GM10266 (cell line): ENCODE results near the gene ASTN2.

ENCODE experiments used
- DNase-seq: peaks from one replicate; pipeline ENCODE4 v3.0.0; 2012; ENCODE audit errors: extremely low spot score
- TF ChIP-seq, protein P1 (sequence below): IDR thresholded peaks from 2 replicates; pipeline ENCODE4 v1.5.1; 2012; ENCODE audit warnings: mild to moderate bottlenecking, low read depth; ENCODE audit not compliant: control insufficient read depth, insufficient read depth; ENCODE audit errors: missing control alignments

The ASTN2 gene

DNA sequence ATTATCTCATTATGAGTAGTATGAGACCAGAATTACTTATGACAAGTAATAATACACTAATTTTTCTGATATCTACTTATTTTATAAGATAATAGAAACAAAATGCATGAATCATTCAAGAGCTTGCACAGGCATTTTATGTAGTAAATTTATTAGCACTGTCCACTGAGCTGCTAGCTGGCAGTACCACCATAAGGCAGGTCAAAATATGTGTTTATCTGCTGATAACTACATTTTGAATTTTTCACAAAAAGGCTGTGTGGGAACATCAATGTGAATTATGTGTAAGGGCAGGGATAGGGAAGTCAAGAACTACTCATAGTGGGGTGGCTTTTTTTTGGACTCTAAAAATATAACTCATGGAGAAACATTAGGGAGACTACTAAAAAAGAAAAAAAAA is 1011.7 kb downstream of the ASTN2 start:
- DNase-seq = no peak
- TF ChIP-seq, protein P1, sequence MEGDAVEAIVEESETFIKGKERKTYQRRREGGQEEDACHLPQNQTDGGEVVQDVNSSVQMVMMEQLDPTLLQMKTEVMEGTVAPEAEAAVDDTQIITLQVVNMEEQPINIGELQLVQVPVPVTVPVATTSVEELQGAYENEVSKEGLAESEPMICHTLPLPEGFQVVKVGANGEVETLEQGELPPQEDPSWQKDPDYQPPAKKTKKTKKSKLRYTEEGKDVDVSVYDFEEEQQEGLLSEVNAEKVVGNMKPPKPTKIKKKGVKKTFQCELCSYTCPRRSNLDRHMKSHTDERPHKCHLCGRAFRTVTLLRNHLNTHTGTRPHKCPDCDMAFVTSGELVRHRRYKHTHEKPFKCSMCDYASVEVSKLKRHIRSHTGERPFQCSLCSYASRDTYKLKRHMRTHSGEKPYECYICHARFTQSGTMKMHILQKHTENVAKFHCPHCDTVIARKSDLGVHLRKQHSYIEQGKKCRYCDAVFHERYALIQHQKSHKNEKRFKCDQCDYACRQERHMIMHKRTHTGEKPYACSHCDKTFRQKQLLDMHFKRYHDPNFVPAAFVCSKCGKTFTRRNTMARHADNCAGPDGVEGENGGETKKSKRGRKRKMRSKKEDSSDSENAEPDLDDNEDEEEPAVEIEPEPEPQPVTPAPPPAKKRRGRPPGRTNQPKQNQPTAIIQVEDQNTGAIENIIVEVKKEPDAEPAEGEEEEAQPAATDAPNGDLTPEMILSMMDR = no peak

DNA sequence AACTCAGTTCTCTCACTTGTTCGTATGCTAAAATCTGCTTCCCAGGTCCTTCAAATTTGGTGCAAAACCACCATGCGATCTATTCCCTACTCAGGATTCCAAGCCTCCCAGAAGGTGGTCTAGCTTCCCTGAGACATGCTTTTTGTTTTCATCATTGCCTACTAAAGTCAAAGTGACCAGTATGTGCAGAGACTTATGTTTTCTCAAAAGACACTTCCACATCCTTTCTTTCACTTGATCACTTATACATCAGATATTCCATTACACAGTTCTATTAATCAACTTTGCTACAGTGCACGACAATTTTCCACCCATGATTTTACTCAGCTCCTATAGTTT is 1019.2 kb downstream of the ASTN2 start:
- DNase-seq = no peak
- TF ChIP-seq, protein P1 = no peak

DNA sequence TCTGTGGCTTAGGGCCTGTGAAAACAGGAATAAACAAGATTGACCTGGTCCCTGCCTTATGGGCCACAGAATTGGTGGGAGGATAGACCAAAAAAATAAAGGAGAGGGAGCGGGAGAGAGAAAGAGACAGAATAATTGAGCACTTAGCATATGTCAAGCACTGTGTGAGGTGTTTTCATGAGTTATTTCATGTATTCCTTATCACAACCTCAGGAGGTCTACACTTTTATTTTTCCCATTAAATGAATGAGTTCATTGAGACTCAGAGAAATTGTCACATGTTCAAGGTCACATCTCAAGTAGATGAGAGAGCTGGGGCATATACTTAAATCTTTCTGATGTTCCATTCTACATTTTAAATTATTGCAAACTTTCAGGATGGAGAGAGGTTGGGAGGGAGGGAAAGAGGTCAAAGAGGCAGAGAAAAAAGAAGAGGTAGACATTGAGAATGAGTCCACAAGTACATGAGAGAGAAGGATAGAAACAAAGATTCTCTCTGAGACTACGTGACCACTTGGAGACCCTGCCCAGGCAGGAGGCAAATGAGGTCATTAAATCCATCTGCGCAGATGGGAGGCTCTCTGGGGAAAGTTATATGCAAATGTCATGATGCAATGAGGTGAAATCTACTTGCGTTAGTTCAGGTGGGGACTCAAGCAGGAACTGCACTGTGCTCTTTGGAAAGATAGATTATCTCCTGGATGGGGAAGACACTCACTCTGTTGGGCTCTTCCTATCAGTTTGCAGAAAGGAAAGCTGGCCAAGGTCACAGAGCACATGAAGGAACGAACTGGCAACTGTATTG is 1019.8 kb downstream of the ASTN2 start:
- TF ChIP-seq, protein P1 = no peak
- no peak for DNase-seq

- DNase-seq = no peak
- TF ChIP-seq, protein P1 = no peak
These were observed 1020.8 kb downstream of the ASTN2 start for GRCh38 chr9:116394070-116394469.

DNA sequence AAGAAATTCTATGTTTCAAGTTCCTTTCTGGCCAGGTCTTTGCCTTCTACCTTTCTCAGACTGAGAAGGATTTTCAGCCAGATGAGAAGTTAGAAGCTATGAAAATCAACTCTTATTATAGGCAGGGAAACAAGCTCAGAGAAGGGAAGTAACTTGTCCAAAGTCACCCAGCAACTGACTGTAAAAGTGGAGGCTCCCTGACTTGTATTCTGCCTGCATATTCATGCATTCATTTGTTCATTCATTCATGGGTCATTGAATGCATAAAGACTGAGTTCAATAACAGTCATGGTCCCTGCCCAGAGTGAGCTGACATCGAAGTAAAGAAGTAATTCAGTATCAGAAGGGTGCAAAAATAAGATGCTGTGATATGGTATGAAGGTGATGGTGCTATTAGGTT is 1021.7 kb downstream of the ASTN2 start:
- TF ChIP-seq, protein P1 = no peak
- DNase-seq = no peak

DNA sequence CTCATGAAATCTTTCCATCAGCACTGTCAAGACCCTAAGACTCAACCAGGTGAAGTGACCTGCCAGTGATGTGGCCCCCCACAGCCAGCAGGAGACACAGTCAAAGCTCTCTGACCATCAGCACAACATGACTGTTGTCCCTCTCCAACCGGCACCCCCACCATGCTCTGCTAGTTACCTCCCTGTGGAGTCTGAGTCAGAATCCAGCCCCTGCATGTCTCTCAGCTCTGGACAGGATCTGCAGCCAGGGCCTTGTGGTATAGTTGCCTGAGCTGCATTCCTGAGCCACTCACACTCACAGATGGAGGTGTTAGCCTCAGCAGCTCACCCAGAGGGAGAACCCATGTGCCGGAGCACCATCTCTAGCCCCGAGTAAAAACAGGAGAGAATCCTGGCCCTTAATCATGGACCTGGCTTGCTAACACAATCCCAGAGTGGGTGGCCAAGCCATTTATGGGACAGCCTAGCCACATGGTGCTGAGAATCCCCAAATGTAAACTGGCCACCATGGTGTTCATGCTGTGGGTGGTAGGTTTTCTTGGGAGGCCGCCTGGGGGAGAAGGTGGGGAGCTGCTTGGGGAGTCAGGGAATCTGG is 1023.5 kb downstream of the ASTN2 start:
- DNase-seq = no peak
- TF ChIP-seq, protein P1 = no peak
